K562 (cell line): Measurements from ENCODE around the gene ANGEL2. TPM values are rescaled to one million over a fixed set of nuclear protein-coding genes. Genes with fewer than 3 reads are reported as not detected.
"Not testable (repeated sequence)": the region's sequence is repeated elsewhere in the genome, so short reads cannot be mapped to it uniquely, and the experiment has no call there.

ENCODE experiments used
- CXXC5 ChIP-seq: fragments of 250-450 bp; sonication (Bioruptor Pico); IDR thresholded peaks from 2 replicates; pipeline ENCODE4 v1.8.0; 2022; ENCODE audit warnings: inconsistent platforms, mild to moderate bottlenecking, moderate library complexity
- DMBX1 ChIP-seq: fragments of 250-450 bp; sonication (Bioruptor Pico); IDR thresholded peaks from 2 replicates; pipeline ENCODE4 v1.8.0; 2022; ENCODE audit warnings: inconsistent platforms, mild to moderate bottlenecking, moderate library complexity, borderline replicate concordance
- FOSL1 ChIP-seq: fragments of 200-800 bp; sonication (Bioruptor generic); conservative IDR thresholded peaks from 2 replicates; pipeline ENCODE4 v1.6.1; 2016; ENCODE audit warnings: missing genetic modification characterization, missing compliant biosample characterization
- FOXM1 ChIP-seq, 2 experiments: fragments of 450-650 bp in 1 of 2; sonication (generic) in 1 of 2; formaldehyde crosslinking in 1 of 2; IDR thresholded peaks; 2 replicates each; pipeline versions ENCODE4 v1.6.1 to v1.9.0; 2017 to 2022; ENCODE audit warnings: low read depth in 2 of 2, mild to moderate bottlenecking in 2 of 2, missing genetic modification reagents in 1 of 2, moderate library complexity in 1 of 2
- HNRNPLL ChIP-seq: fragments of 200-400 bp; formaldehyde crosslinking; IDR thresholded peaks from 2 replicates; pipeline ENCODE4 v1.6.1; 2017; ENCODE audit warnings: low read length, low read depth, mild to moderate bottlenecking; ENCODE audit not compliant: poor library complexity, severe bottlenecking
- KLF16 ChIP-seq: IDR thresholded peaks from 2 replicates; pipeline ENCODE4 v1.6.1; 2016; ENCODE audit warnings: antibody characterized with exemption
- NCOA1 ChIP-seq: fragments of 450-650 bp; IDR thresholded peaks from 2 replicates; pipeline ENCODE4 v1.6.1; 2016; ENCODE audit warnings: low read depth
- NFIC ChIP-seq: fragments of 450-650 bp; IDR thresholded peaks from 2 replicates; pipeline ENCODE4 v1.6.1; 2017; ENCODE audit warnings: mild to moderate bottlenecking, inconsistent platforms
- PHF8 ChIP-seq: fragments of 200-600 bp; sonication (generic); IDR thresholded peaks from 2 replicates; pipeline ENCODE4 v1.6.1; 2012; ENCODE audit warnings: mixed run types, mild to moderate bottlenecking, inconsistent platforms, low read length, moderate library complexity, borderline replicate concordance
- RFX7 ChIP-seq: fragments of 250-450 bp; sonication (Bioruptor Pico); IDR thresholded peaks from 2 replicates; pipeline ENCODE4 v1.5.1; 2021; ENCODE audit warnings: mild to moderate bottlenecking
- SMAD4 ChIP-seq: fragments of 250-450 bp; sonication (Bioruptor Pico); conservative IDR thresholded peaks from 2 replicates; pipeline ENCODE4 v1.8.0; 2021; ENCODE audit warnings: inconsistent platforms, mild to moderate bottlenecking, moderate library complexity
- TBL1XR1 ChIP-seq, 2 experiments: IDR thresholded peaks; 2 replicates each; pipeline ENCODE4 v1.6.1; 2012; ENCODE audit warnings: improper control_type of control experiment in 2 of 2, low read length in 2 of 2, mild to moderate bottlenecking in 1 of 2
- polyA plus RNA-seq, 8 experiments: library from polyadenylated mRNA; depleted of rRNA in 4 of 8; stranded (reverse) in 5 of 8; unstranded in 3 of 8; fragments of >200 nt; fragmentation: Nextera tagmentation in 2 of 8; fragmentation: Illumina TruSeq in 1 of 8; extraction: Ambion mirVana in 2 of 8; extraction: Trizol in 1 of 8; gene quantifications; 2 replicates each; pipeline versions ENCODE4 v1.2.1 to v1.2.3, GENCODE V29; 2011 to 2014; ENCODE audit warnings: inconsistent platforms in 1 of 8, missing spikeins in 1 of 8
- total RNA-seq, 7 experiments: library from RNA; depleted of rRNA in 6 of 7; stranded (reverse); fragments of >200 nt in 6 of 7; fragmentation: Illumina TruSeq in 2 of 7; extraction: Trizol in 2 of 7; gene quantifications; 2 replicates each; pipeline versions ENCODE4 v1.2.1 to v1.2.3, GENCODE V29; 2011 to 2021; ENCODE audit warnings: low replicate concordance in 1 of 7
- TF ChIP-seq, protein P1 (sequence below): sonication (generic); formaldehyde crosslinking; IDR thresholded peaks from 2 replicates; pipeline ENCODE4 v1.8.0; 2023; ENCODE audit warnings: mild to moderate bottlenecking, missing genetic modification reagents
- TF ChIP-seq, protein P2 (sequence below): fragments of 450-650 bp; formaldehyde crosslinking; IDR thresholded peaks from 2 replicates; pipeline ENCODE4 v1.4.0; 2020; ENCODE audit warnings: mild to moderate bottlenecking, moderate library complexity
- TF ChIP-seq, protein P3 (sequence below): sonication (generic); formaldehyde crosslinking; IDR thresholded peaks from 2 replicates; pipeline ENCODE4 v1.8.0; 2022; ENCODE audit warnings: mild to moderate bottlenecking, missing genetic modification reagents
- TF ChIP-seq, protein P4 (sequence below): sonication (generic); formaldehyde crosslinking; IDR thresholded peaks from 2 replicates; pipeline ENCODE4 v1.8.1; 2023; ENCODE audit warnings: mild to moderate bottlenecking, missing genetic modification reagents

ANGEL2 gene
- total and polyA plus RNA-seq, 9 of the 15 experiments (the other 6 are each of a cell fraction or from before 2014, with no cell fraction given) = 6.8 to 34.6 (median 26.2) TPM

- peak; percentile 70; the same call in 1 of the 2 replicates for TF ChIP-seq DMBX1 (CRISPR knock-in tag)
- TF ChIP-seq, protein P1, sequence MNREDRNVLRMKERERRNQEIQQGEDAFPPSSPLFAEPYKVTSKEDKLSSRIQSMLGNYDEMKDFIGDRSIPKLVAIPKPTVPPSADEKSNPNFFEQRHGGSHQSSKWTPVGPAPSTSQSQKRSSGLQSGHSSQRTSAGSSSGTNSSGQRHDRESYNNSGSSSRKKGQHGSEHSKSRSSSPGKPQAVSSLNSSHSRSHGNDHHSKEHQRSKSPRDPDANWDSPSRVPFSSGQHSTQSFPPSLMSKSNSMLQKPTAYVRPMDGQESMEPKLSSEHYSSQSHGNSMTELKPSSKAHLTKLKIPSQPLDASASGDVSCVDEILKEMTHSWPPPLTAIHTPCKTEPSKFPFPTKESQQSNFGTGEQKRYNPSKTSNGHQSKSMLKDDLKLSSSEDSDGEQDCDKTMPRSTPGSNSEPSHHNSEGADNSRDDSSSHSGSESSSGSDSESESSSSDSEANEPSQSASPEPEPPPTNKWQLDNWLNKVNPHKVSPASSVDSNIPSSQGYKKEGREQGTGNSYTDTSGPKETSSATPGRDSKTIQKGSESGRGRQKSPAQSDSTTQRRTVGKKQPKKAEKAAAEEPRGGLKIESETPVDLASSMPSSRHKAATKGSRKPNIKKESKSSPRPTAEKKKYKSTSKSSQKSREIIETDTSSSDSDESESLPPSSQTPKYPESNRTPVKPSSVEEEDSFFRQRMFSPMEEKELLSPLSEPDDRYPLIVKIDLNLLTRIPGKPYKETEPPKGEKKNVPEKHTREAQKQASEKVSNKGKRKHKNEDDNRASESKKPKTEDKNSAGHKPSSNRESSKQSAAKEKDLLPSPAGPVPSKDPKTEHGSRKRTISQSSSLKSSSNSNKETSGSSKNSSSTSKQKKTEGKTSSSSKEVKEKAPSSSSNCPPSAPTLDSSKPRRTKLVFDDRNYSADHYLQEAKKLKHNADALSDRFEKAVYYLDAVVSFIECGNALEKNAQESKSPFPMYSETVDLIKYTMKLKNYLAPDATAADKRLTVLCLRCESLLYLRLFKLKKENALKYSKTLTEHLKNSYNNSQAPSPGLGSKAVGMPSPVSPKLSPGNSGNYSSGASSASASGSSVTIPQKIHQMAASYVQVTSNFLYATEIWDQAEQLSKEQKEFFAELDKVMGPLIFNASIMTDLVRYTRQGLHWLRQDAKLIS (CRISPR knock-in tag) = 0 out of 2 replicates have a peak, but pooled peaks have one; percentile 57
- TF ChIP-seq NFIC = 0 out of 2 replicates have a peak, but pooled peaks have one; percentile 12
- TF ChIP-seq, protein P2, sequence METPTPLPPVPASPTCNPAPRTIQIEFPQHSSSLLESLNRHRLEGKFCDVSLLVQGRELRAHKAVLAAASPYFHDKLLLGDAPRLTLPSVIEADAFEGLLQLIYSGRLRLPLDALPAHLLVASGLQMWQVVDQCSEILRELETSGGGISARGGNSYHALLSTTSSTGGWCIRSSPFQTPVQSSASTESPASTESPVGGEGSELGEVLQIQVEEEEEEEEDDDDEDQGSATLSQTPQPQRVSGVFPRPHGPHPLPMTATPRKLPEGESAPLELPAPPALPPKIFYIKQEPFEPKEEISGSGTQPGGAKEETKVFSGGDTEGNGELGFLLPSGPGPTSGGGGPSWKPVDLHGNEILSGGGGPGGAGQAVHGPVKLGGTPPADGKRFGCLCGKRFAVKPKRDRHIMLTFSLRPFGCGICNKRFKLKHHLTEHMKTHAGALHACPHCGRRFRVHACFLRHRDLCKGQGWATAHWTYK (CRISPR knock-in tag) = peak; percentile 58; the same call in 1 of the 2 replicates
- TF ChIP-seq FOXM1 (IDR thresholded peaks at IDR 0.05; ENCODE audit: low read depth) = peak; percentile 72; the same call in 1 of the 2 replicates
- TF ChIP-seq FOXM1 (CRISPR knock-in tag; IDR thresholded peaks at IDR 0.05; ENCODE audit: low read depth) = not testable (repeated sequence)
- TF ChIP-seq, protein P3, sequence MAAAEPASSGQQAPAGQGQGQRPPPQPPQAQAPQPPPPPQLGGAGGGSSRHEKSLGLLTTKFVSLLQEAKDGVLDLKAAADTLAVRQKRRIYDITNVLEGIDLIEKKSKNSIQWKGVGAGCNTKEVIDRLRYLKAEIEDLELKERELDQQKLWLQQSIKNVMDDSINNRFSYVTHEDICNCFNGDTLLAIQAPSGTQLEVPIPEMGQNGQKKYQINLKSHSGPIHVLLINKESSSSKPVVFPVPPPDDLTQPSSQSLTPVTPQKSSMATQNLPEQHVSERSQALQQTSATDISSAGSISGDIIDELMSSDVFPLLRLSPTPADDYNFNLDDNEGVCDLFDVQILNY = 0 out of 2 replicates have a peak, but pooled peaks have one; percentile 57
- TF ChIP-seq RFX7 (CRISPR knock-in tag) = peak; percentile 65; the same call in 1 of the 2 replicates
- TF ChIP-seq, protein P4, sequence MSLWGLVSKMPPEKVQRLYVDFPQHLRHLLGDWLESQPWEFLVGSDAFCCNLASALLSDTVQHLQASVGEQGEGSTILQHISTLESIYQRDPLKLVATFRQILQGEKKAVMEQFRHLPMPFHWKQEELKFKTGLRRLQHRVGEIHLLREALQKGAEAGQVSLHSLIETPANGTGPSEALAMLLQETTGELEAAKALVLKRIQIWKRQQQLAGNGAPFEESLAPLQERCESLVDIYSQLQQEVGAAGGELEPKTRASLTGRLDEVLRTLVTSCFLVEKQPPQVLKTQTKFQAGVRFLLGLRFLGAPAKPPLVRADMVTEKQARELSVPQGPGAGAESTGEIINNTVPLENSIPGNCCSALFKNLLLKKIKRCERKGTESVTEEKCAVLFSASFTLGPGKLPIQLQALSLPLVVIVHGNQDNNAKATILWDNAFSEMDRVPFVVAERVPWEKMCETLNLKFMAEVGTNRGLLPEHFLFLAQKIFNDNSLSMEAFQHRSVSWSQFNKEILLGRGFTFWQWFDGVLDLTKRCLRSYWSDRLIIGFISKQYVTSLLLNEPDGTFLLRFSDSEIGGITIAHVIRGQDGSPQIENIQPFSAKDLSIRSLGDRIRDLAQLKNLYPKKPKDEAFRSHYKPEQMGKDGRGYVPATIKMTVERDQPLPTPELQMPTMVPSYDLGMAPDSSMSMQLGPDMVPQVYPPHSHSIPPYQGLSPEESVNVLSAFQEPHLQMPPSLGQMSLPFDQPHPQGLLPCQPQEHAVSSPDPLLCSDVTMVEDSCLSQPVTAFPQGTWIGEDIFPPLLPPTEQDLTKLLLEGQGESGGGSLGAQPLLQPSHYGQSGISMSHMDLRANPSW = 0 out of 2 replicates have a peak, but pooled peaks have one; percentile 24
- peak; percentile 100 for TF ChIP-seq HNRNPLL
- TF ChIP-seq TBL1XR1 (IDR thresholded peaks at IDR 0.05; ENCODE audit: low read length in 2 of 2) = 0 out of 4 replicates have a peak, but pooled peaks of 1 of the 2 experiments have one; percentile 16
- 0 out of 2 replicates have a peak, but pooled peaks have one; percentile 10 for TF ChIP-seq KLF16
- TF ChIP-seq FOSL1 (tag) = peak; percentile 67
- peak; percentile 49; the same call in 1 of the 2 replicates for TF ChIP-seq PHF8
- TF ChIP-seq CXXC5 (CRISPR knock-in tag) = peak; percentile 45
- peak; percentile 85 for TF ChIP-seq SMAD4 (CRISPR knock-in tag)
- TF ChIP-seq NCOA1 = peak; percentile 43; the same call in 1 of the 2 replicates
Observed at GRCh38 chr1:213045321-213046226, 29.9 kb upstream of the ANGEL2 start (continued).
